ENCODE measurements around the gene AGRN.
"Not testable (repeated sequence)": the region's sequence is repeated elsewhere in the genome, so short reads cannot be mapped to it uniquely, and the experiment has no call there.

Gene AGRN

GRCh38 chr1:982765-983436 is 37.0 kb upstream of the AGRN start:
- DNase-seq = no peak

DNA sequence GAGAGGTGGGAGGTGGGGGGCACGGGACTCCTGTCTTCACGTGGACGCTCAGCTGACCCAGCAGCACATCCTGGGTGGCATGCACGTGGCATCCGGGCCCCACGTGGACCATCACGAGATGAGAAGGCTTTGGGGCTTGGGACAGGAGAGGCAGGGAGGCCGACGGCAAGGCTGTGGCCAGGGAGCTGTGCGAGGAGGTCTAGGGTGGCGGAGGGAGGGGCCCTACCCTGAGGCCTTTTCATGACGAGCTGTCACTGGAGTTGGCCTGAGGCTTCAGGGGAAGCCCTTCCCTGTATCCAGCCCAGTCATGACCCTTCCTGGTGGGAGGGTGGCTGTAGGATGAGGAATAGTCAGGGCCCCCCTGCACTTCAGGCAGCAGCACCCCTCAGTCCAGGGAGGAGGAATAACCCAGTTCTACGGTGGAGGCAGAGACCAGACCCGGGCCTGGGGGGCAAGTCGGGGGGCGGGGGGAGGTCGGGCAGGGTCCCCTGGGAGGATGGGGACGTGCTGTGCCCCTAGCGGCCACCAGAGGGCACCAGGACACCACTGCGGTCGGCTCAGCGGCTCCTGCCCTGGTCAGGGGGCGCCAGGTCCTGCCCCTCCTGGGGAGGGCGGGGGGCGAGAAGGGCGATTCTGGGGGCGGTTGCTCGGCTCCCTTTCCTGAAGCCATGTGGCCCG is 36.0 kb upstream of the AGRN start:
- DNase-seq = no peak

GRCh38 chr1:984476-984814 is 35.5 kb upstream of the AGRN start:
- no peak for DNase-seq

DNA sequence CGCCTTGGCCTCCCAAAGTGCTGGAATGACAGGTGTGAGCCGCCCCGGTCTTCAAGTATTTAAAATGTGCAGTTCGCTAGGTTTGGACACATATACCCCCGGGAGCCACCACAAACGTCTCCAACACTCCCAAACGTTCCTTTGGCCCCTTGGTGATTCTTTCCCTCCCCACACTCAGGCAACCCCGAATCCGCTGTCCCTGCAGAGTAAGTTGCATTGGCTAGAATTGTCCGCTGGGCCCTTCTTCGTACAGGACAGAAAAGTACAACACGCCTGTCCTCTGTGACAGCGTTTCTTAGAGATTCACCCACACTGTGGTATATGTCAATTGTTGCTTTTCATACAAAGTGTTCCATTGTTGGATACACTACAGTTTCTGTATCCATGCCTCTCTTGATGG is 34.8 kb upstream of the AGRN start:
- DNase-seq = no peak

GRCh38 chr1:988061-988460 is 31.9 kb upstream of the AGRN start:
- not testable (repeated sequence) for DNase-seq

DNA sequence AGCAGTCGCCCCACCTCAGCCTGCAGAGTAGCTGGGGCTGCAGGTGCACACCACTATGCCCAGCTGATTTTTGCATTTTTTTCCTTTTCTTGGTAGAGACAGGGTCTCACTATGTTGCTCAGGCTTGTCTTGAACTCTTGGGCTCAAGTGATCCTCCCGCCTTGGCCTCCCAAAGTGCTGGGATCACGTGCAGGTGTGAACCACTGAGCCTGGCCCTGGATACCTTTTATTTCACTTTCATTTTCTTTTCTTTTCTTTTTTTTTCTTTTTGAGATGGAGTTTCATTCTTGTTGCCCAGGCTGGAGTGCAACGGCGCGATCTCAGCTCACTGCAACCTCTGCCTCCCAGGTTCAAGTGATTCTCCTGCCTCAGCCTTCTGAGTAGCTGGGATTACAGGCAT is 28.6 kb upstream of the AGRN start:
- not testable (repeated sequence) for DNase-seq

GRCh38 chr1:991895-992294 is 28.0 kb upstream of the AGRN start:
- DNase-seq = no peak

DNA sequence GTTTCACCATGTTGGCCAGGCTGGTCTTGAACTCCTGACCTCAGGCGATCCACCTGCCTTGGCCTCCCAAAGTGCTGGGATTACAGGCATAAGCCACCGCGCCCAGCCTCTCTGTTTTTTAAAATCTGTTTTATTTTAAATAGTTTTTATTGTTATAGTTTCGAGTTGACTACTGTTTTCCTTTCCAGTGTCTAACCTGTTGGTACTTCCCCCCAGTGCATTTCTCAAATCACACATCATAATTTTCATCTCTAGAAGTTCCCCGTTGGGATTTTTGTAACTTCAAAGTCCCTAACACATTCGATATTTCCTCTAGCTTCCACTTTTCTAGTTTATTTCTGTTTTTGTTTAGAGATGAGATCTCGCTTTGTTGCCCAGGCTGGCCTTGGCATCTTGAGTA is 27.6 kb upstream of the AGRN start:
- no peak for DNase-seq

DNA sequence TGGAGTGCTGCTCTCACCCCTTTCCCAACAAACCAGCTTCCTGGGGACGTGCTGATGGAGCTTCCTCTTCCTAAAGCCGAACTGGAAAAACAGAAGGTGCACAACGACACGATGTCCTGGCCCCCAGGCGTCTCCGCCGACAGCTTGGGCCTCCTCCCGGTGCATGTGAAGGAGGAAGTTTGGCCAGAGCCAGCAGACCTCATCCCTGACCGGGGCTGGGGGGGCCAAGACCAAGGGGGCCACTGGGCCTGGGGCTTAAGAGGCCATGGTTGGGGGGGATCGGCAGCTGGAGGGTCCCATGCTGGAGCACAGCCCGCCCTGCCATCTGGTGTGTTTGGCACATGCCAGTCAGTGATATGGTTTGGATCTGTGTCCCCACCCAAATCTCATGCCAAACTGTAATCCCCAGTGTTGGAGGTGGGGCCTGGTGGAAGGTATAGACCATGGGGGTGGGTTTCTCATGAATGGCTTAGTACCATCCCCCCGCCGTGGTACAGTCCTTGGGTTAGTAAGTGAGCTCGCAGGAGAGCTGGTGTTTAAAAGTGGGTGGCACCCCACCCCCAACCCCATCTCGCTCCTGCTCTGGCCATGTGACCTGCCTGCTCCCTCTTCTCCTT is 26.4 kb upstream of the AGRN start:
- no peak for DNase-seq

DNA sequence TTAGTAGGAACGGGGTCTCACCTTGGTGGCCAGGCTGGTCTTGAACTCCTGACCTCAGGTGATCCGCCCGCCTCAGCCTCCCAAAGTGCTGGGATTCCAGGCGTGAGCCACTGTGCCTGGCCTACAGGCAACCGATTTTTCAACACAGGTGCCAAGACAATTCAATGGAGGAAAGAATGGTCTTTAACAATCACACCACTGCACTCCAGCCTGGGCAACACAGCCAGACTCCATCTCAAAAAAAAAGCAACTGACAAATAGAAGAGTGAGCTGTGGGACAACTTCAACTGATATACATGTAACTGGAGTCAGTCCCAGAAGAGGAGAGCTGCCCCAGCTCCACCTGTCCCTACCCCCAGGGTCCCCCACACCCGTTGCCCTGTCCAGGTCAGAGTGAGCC is 25.4 kb upstream of the AGRN start:
- not testable (repeated sequence) for DNase-seq

DNA sequence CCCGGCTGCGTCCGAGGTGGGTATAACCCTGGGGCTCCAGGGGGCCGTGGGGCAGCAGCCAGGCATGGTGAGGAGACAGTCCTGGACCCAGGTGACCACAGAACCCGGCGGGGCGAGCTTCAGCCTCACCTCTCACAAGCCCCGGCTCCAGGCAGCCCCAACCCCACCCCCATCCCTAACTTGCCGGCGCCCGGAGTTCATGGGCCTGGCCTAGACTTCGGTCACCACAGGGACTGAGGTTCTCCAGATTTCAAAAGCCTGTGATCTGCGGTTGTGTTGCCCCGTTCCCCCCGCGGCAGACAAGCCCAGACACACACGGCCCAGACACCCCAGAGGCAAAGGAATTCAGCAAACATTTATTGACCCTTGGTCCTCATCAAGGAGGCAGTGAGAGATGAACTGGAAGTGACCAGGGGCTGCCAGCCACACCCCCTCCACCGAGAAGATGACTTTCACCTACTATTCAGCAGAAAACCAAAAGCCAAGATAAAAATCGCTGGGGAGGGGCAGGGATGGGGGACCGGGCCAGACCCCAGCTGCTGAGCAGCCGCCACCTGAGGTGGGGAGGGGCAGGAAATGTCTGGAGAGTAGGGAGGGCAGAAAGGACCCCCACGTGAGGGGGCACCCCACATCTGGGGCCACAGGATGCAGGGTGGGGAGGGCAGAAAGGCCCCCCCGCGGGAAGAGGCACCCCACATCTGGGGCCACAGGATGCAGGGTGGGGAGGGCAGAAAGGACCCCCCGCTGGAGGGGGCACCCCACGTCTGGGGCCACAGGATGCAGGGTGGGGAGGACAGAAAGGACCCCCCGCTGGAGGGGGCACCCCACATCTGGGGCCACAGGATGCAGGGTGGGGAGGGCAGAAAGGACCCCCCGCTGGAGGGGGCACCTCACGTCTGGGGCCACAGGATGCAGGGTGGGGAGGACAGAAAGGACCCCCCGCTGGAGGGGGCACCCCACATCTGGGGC is 24.0 kb upstream of the AGRN start:
- no peak for DNase-seq

DNA sequence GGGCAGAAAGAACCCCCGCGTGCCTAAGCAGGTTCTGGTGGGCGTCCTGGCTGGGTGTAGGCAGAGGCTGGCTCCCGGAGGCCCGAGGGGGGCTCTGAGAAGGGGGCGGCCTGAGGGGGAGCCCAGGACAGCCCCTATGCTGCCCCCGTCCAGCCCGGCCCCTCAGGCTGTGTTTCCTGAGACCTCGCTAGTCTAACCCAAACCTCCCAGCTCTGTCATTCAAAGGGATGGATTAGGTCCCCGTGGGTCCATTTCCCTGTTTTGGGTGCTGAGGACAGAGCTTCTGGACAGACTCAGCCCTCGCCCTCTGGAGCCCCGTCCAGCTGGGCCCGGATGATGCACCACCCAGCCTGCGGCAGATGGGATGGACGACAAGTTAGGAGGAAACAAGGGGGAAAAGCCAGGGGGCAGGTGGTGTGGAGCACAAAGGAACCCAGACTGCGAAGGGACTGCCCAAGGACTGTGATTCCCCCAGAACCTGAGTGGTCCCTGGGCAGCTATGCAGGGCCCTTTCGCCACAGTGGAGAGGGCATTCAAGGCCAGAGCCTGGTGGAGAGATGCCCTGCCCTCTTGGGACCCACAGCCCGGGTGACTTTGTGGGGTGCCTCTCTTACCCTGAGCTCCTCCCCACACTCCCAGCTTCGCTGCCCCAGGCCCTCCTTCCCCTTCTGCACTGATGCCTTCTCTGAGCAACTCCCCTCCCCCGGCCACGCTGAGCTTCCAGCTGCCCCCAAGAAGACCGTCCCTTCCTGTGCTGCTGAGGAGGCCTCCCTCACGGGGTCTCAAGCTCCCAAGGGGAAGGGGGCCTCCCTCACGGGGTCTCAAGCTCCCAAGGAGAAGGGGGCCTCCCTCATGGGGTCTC is 22.8 kb upstream of the AGRN start:
- no peak for DNase-seq

- DNase-seq = no peak
Measured at GRCh38 chr1:997713-997992, 22.3 kb upstream of the AGRN start.

DNA sequence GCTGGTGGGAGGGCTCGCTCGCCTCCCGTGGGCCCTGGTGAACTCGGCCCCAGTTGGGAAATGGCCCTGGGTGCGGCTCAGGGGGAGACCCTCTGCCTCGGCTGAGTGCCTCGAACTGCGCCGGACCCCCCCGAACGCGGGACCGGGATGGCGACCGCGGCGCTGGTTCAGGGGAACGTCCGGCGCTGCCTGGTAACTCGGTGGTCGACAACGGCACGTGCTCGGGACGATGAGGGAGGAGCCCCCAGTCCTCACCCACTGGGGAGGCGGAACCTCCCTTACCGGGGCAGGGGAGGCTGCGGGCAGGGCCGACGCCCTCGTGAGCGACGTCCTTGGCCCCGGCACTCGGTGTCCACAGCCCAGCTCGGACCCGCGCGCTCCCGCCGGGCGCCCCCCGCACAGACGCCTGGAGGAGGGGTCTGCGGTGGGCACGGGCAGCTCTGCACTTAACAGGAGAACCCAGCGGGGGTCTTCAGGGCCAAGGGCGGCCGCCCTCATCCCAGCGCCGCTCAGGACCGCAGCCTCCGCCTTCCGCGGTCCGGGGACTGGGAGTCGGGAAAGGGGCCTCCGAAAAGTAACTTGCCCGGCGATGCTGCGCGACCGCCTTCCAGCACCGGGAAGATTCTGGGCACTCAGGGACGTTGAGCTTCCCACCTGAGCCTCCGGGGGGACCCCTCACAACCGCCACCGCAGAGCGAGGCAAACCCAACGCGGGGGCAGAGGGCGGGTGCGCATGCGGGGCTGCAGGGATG is 21.8 kb upstream of the AGRN start:
- peak; percentile 76 for DNase-seq

DNA sequence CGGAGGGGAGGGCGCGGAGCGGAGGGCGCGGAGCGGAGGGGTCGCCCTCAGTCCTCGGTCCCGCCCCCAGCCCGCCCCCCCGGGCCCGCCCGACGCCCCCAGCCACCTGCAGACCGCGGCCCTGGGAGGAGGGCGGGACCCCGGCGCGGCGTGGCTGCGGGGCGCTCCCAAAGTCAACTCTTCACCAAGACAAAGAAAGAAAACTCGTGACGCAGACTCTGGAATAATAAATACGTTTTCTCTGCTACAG is 21.2 kb upstream of the AGRN start:
- DNase-seq = no peak

- peak; percentile 71 for DNase-seq
Measured at GRCh38 chr1:998995-999724, 20.8 kb upstream of the AGRN start.

GRCh38 chr1:999725-1000356 is 20.1 kb upstream of the AGRN start, which contains the start of gene HES4:
Gene HES4, minus strand, starts transcription at chr1:1000097. Its CDS starts 124 bp downstream, at chr1:999973.
- peak; percentile 90 for DNase-seq

GRCh38 chr1:1000357-1001056 is 19.4 kb upstream of the AGRN start:
- DNase-seq = peak; percentile 96

DNA sequence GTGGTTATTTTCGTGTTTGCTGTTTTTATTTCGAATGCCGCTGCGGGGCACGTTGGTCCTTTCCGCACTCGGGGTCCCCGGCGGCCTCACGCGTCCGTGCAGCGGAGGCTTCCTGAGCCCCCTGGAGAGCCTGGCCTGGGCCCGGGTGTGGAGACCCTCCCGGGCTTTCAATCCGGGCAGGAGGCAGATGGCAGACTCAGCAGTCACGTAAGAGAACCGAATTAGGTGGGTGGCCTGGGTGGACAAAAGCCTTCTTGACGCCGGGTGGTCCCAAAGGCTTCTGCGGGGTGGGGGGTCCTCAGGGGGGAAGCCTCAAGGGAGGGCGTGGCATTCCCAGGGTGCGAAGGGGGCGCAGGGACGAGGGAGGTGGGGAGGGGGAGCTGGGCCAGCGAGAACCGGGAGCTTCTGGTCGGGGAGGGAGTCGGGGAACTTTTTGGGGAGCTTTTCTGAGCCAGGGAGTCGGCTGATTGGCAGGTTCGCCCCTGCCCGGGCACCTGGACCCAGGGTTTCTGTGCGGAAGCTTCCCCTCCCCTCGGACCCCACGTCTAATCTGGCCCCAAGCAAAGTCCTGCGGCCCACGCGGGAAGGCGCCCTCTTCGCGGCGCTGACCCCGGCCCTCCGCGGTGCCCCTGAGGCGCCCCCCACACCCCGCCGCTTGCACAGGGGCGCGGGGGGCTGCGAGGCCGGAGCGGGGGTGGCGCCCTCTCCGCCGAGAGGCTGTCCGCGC is 18.7 kb upstream of the AGRN start:
- DNase-seq = no peak
